IMR-90 (cell line): ENCODE results near the gene CLTCL1. TPM values are rescaled to one million over a fixed set of nuclear protein-coding genes. Genes with fewer than 3 reads are reported as not detected.

Source experiments
- ATAC-seq: fragments of 200-7000 bp; cut with Tn5 transposase; 2 replicates; pipeline ENCODE4 v1.9.1; 2020; ENCODE audit warnings: low read depth, mild to moderate bottlenecking, moderate library complexity
- BruUV-seq: library from RNA; stranded (reverse); fragments of 400-500 nt; replicated peaks from 2 replicates; lab custom pipeline; 2021; lab: Mats Ljungman, UMichigan
- CTCF ChIA-PET: fragments of 300-600 bp; formaldehyde crosslinking; extraction: SDS; loops from one replicate; lab custom pipeline; 2021; ENCODE audit warnings: antibody characterized with exemption; lab: Yijun Ruan, JAX
- POLR2A ChIA-PET: fragments of 300-600 bp; sonication (Branson Sonifier 250); formaldehyde crosslinking; loops from one replicate; lab custom pipeline; 2022; ENCODE audit warnings: antibody characterized with exemption; ENCODE audit not compliant: unreplicated experiment; lab: Charles Lee
- DNase-seq: peaks from one replicate; pipeline ENCODE4 v3.0.0; 2013
- H2AFZ ChIP-seq: replicated peaks from 2 replicates; pipeline ENCODE3; 2013; ENCODE audit warnings: low read length, mild to moderate bottlenecking; ENCODE audit not compliant: poor library complexity
- H2AK5ac ChIP-seq: 2 replicates; pipeline ENCODE4 v1.6.1; 2013; ENCODE audit warnings: low read depth, low read length, inconsistent platforms
- H2AK9ac ChIP-seq: replicated peaks from 2 replicates; pipeline ENCODE3; 2013; ENCODE audit warnings: mild to moderate bottlenecking, low read depth, low read length, moderate library complexity; ENCODE audit not compliant: poor library complexity
- H2BK120ac ChIP-seq: 2 replicates; pipeline ENCODE4 v1.6.1; 2013; ENCODE audit warnings: low read depth, low read length, inconsistent platforms
- H2BK15ac ChIP-seq: 3 replicates; pipeline ENCODE4 v1.6.1; 2013; ENCODE audit warnings: low read depth, low read length, inconsistent platforms
- H2BK20ac ChIP-seq: 2 replicates; pipeline ENCODE4 v1.6.1; 2013; ENCODE audit warnings: low read depth, mild to moderate bottlenecking, inconsistent platforms, low read length, moderate library complexity
- H2BK5ac ChIP-seq: 2 replicates; pipeline ENCODE4 v1.6.1; 2013; ENCODE audit warnings: mild to moderate bottlenecking, low read depth, low read length, inconsistent platforms; ENCODE audit not compliant: poor library complexity, severe bottlenecking
- H3K14ac ChIP-seq: replicated peaks from 2 replicates; pipeline ENCODE4 v1.6.1; 2013; ENCODE audit warnings: low read depth, low read length, inconsistent platforms
- H3K18ac ChIP-seq: 2 replicates; pipeline ENCODE4 v1.6.1; 2013; ENCODE audit warnings: low read depth, low read length, control low read depth
- H3K23ac ChIP-seq: 2 replicates; pipeline ENCODE4 v1.6.1; 2013; ENCODE audit warnings: low read depth, low read length, inconsistent platforms
- H3K27ac ChIP-seq: 2 replicates; pipeline ENCODE4 v1.5.1; 2013; ENCODE audit warnings: mild to moderate bottlenecking, control low read depth, low read length; ENCODE audit not compliant: insufficient read depth
- H3K27me3 ChIP-seq: 2 replicates; pipeline ENCODE4 v1.6.1; 2013; ENCODE audit warnings: low read length; ENCODE audit not compliant: control insufficient read depth, insufficient read depth
- H3K36me3 ChIP-seq: 2 replicates; pipeline ENCODE4 v1.6.1; 2013; ENCODE audit warnings: low read length, mixed read lengths; ENCODE audit not compliant: control insufficient read depth, insufficient read depth
- H3K4ac ChIP-seq: 2 replicates; pipeline ENCODE4 v1.6.1; 2013; ENCODE audit warnings: low read depth, low read length, inconsistent platforms
- H3K4me1 ChIP-seq: 2 replicates; pipeline ENCODE4 v1.6.1; 2013; ENCODE audit warnings: low read length, mixed read lengths; ENCODE audit not compliant: control insufficient read depth, insufficient read depth
- H3K4me2 ChIP-seq: 2 replicates; pipeline ENCODE4 v1.6.1; 2013; ENCODE audit warnings: low read depth, mild to moderate bottlenecking, control low read depth, low read length, moderate library complexity
- H3K4me3 ChIP-seq: 2 replicates; pipeline ENCODE4 v1.5.1; 2013; ENCODE audit warnings: low read depth, mild to moderate bottlenecking, control low read depth, low read length, moderate library complexity; ENCODE audit not compliant: insufficient read depth
- H3K56ac ChIP-seq: 2 replicates; pipeline ENCODE4 v1.6.1; 2013; ENCODE audit warnings: low read length, inconsistent platforms; ENCODE audit not compliant: insufficient read depth; ENCODE audit errors: extremely low read depth
- H3K79me1 ChIP-seq, 2 experiments: 2 replicates each; pipeline ENCODE4 v1.6.1; 2013; ENCODE audit warnings: low read length in 2 of 2, inconsistent platforms in 1 of 2, low read depth in 1 of 2
- H3K9ac ChIP-seq: 2 replicates; pipeline ENCODE4 v1.6.1; 2013; ENCODE audit warnings: low read depth, low read length, control low read depth
- H3K9me1 ChIP-seq: 2 replicates; pipeline ENCODE4 v1.6.1; 2013; ENCODE audit warnings: low read length, inconsistent platforms; ENCODE audit not compliant: insufficient read depth
- H3K9me3 ChIP-seq: 2 replicates; pipeline ENCODE4 v1.6.1; 2013; ENCODE audit warnings: low read length; ENCODE audit not compliant: control insufficient read depth, insufficient read depth
- H4K20me1 ChIP-seq: 2 replicates; pipeline ENCODE4 v1.6.1; 2013; ENCODE audit warnings: low read length, inconsistent platforms; ENCODE audit not compliant: insufficient read depth
- H4K5ac ChIP-seq: 2 replicates; pipeline ENCODE4 v1.6.1; 2013; ENCODE audit warnings: mild to moderate bottlenecking, low read depth, low read length, control low read depth
- H4K8ac ChIP-seq, 2 experiments: 2 replicates each; pipeline ENCODE4 v1.6.1; 2013; ENCODE audit warnings: low read depth in 2 of 2, low read length in 2 of 2, control low read depth in 1 of 2, inconsistent platforms in 1 of 2
- H4K91ac ChIP-seq: 2 replicates; pipeline ENCODE4 v1.6.1; 2013; ENCODE audit warnings: low read depth, low read length, inconsistent platforms; ENCODE audit not compliant: insufficient read depth
- BHLHE40 ChIP-seq: fragments of 150-350 bp; IDR thresholded peaks from 2 replicates; pipeline ENCODE4 v1.6.1; 2016; ENCODE audit warnings: mild to moderate bottlenecking, low read depth, low read length
- CEBPB ChIP-seq: IDR thresholded peaks from 2 replicates; pipeline ENCODE4 v1.6.1; 2012; ENCODE audit warnings: low read depth, low read length, improper control_type of control experiment
- CHD1 ChIP-seq: IDR thresholded peaks from 2 replicates; pipeline ENCODE4 v1.6.1; 2012; ENCODE audit warnings: low read depth, low read length, improper control_type of control experiment
- CTCF ChIP-seq: conservative IDR thresholded peaks from 2 replicates; pipeline ENCODE4 v1.5.1; 2012; ENCODE audit warnings: mild to moderate bottlenecking, low read depth, low read length, improper control_type of control experiment
- FOS ChIP-seq: fragments of 150-350 bp; IDR thresholded peaks from 2 replicates; pipeline ENCODE4 v1.6.1; 2016; ENCODE audit warnings: low read depth, low read length
- MAFK ChIP-seq: IDR thresholded peaks from 2 replicates; pipeline ENCODE4 v1.6.1; 2012; ENCODE audit warnings: low read depth, low read length, improper control_type of control experiment
- MAZ ChIP-seq: IDR thresholded peaks from 2 replicates; pipeline ENCODE4 v1.6.1; 2012; ENCODE audit warnings: low read depth, mild to moderate bottlenecking, low read length, improper control_type of control experiment, moderate library complexity, borderline replicate concordance
- MXI1 ChIP-seq: IDR thresholded peaks from 2 replicates; pipeline ENCODE4 v1.6.1; 2012; ENCODE audit warnings: low read depth, mild to moderate bottlenecking, low read length, moderate library complexity, borderline replicate concordance
- NFE2L2 ChIP-seq: fragments of 150-350 bp; IDR thresholded peaks from 2 replicates; pipeline ENCODE4 v1.6.1; 2016; ENCODE audit warnings: low read depth, mild to moderate bottlenecking, low read length
- POLR2A ChIP-seq: IDR thresholded peaks from 2 replicates; pipeline ENCODE4 v1.6.1; 2012; ENCODE audit warnings: mild to moderate bottlenecking, low read depth, low read length
- RAD21 ChIP-seq: IDR thresholded peaks from 2 replicates; pipeline ENCODE4 v1.6.1; 2012; ENCODE audit warnings: low read length, improper control_type of control experiment
- RCOR1 ChIP-seq: IDR thresholded peaks from 2 replicates; pipeline ENCODE4 v1.6.1; 2012; ENCODE audit warnings: mild to moderate bottlenecking, low read length, improper control_type of control experiment; ENCODE audit not compliant: insufficient replicate concordance
- RFX5 ChIP-seq: IDR thresholded peaks from 2 replicates; pipeline ENCODE4 v1.8.0; 2012; ENCODE audit warnings: low read depth, mild to moderate bottlenecking, low read length, moderate library complexity
- SMC3 ChIP-seq: fragments of 150-350 bp; IDR thresholded peaks from 2 replicates; pipeline ENCODE4 v1.6.1; 2016; ENCODE audit warnings: low read depth, mild to moderate bottlenecking, antibody characterized with exemption, low read length, moderate library complexity
- USF2 ChIP-seq: fragments of 150-350 bp; IDR thresholded peaks from 2 replicates; pipeline ENCODE4 v1.6.1; 2017; ENCODE audit warnings: mild to moderate bottlenecking, antibody characterized with exemption, low read length, low read depth
- WGBS, 2 experiments: methylation state at CpG; one replicate each; pipeline versions ENCODE4 v1.1.5 to v1.1.7; 2013; ENCODE audit warnings: missing lambda C conversion rate in 2 of 2; ENCODE audit not compliant: insufficient read length in 1 of 2; ENCODE audit errors: extremely low coverage in 2 of 2; 5-methylcytosine and 5-hydroxymethylcytosine counted together
- dilution Hi-C: fragments of 300-500 bp; cut with HindIII; formaldehyde crosslinking; loops from one replicate; pipeline ENCODE4 v1.14.3; 2018; ENCODE audit warnings: low sequenced_read_pairs; ENCODE audit not compliant: unreplicated experiment
- in situ Hi-C: fragments of 300-500 bp; cut with MboI; formaldehyde crosslinking; loops from 3 replicates; pipeline ENCODE4 v1.14.3; 2019; ENCODE audit warnings: low sequenced_read_pairs, inconsistent platforms, mixed read lengths
- intact Hi-C: fragments of 100-400 bp; cut with micrococcal nuclease; formaldehyde crosslinking; loops from 2 replicates; pipeline ENCODE4 v1.10.0; 2022
- polyA plus RNA-seq, 3 experiments: library from polyadenylated mRNA; depleted of rRNA; stranded (reverse); fragments of >200 nt; gene quantifications; 2 replicates each; pipeline ENCODE4 v1.2.3, GENCODE V29; 2012; ENCODE audit warnings: low replicate concordance in 1 of 3
- total RNA-seq: library from RNA; depleted of rRNA; stranded (reverse); fragments of >200 nt; gene quantifications from 2 replicates; pipeline ENCODE4 v1.2.3, GENCODE V29; 2012
- TF ChIP-seq, protein P1 (sequence below): fragments of 150-350 bp; IDR thresholded peaks from 2 replicates; pipeline ENCODE4 v1.6.1; 2016; ENCODE audit warnings: low read depth, mild to moderate bottlenecking, low read length, moderate library complexity, borderline replicate concordance

CLTCL1 gene
- total and polyA plus RNA-seq, 2 of the 4 experiments (the other 2 are of a cell fraction), result 6.2 to 8.1 TPM

DNA sequence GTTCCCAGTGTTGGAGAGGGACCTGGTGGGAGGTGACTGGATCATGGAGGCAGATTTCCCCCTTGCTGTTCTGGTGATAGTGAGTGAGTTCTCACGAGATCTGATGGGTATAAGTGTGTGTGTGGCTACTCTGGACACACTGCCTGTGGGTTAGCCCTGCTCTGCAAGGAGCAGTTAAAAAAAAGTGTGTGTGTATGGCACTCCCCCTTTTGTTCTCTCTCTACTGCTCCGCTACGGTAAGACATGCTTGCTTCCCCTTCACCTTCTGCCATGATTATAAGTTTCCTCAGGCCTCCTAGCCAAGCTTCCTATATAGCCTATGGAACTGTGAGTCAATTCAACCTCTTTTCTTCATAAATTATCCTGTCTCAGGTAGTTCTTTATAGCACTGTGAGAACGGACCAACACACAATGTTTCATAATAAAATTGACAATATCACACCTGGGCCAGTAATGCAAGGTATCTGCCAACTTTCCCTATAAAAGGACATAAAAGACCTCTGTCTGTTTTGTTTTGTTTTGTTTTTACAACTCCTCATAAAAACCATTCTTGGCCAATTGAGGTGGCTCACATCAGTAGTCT, 20.2 kb downstream of the CLTCL1 start:
- Histone ChIP-seq H3K79me1 (peaks cover 14 to 20% of the 10 kb centered on the region in 2 experiments; a peak in 3 of 4 replicates), H3K9me1 (peaks cover 3% of the 10 kb centered on the region; the same call in 1 of the 2 replicates), H3K4me1 (peaks cover 7% of the 10 kb centered on the region; the same call in 1 of the 2 replicates), H3K14ac (no peak overlapping the region), H2AK5ac (no peak overlapping the region), H3K9ac (no peak overlapping the region), H4K5ac (no peak overlapping the region), H2BK20ac (no peak overlapping the region), H3K4me3 (no peak overlapping the region), H3K23ac (no peak overlapping the region), H3K4ac (no peak overlapping the region), H3K9me3 (no peaks in the 10 kb centered on the region), H4K20me1 (peaks cover 4% of the 10 kb centered on the region; the same call in 1 of the 2 replicates), H3K4me2 (peak overlapping the region; percentile 16; the same call in 1 of the 2 replicates), H4K91ac (no peak overlapping the region), H4K8ac (no peak overlapping the region), H3K27ac (no peak overlapping the region), H2AFZ (no peak overlapping the region), H3K18ac (no peak overlapping the region), H3K56ac (no peak overlapping the region), H2AK9ac (no peak overlapping the region), H2BK5ac (peak overlapping the region; percentile 12), H3K27me3 (no peaks in the 10 kb centered on the region), H2BK120ac (no peak overlapping the region), H3K36me3 (peaks cover 8% of the 10 kb centered on the region), H2BK15ac (no peak overlapping the region)
- POLR2A ChIA-PET, result no interaction called here
- WGBS, 2 experiments, result no CpG with 5 or more reads among the region's 4 CpGs
- ATAC-seq, result no peak
- dilution Hi-C loops (no loop called here), intact Hi-C loops (no loop called here), in situ Hi-C loops (no loop called here)
- TF ChIP-seq MXI1 (no peak), BHLHE40 (no peak), MAFK (no peak), MAZ (no peak), POLR2A (no peak), RCOR1 (no peak), RFX5 (no peak), USF2 (no peak), SMC3 (no peak), CHD1 (no peak), NFE2L2 (no peak), FOS (no peak), CEBPB (no peak), CTCF (no peak), RAD21 (no peak)
- TF ChIP-seq, protein P1, sequence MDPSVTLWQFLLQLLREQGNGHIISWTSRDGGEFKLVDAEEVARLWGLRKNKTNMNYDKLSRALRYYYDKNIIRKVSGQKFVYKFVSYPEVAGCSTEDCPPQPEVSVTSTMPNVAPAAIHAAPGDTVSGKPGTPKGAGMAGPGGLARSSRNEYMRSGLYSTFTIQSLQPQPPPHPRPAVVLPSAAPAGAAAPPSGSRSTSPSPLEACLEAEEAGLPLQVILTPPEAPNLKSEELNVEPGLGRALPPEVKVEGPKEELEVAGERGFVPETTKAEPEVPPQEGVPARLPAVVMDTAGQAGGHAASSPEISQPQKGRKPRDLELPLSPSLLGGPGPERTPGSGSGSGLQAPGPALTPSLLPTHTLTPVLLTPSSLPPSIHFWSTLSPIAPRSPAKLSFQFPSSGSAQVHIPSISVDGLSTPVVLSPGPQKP, result no peak
- DNase-seq, result no peak
- CTCF ChIA-PET, result no interaction called here
- no TSS peak for BruUV-seq
